SK-N-SH (cell line): Measurements from ENCODE around the gene DZIP1L. TPM values are rescaled to one million over a fixed set of nuclear protein-coding genes. Genes with fewer than 3 reads are reported as not detected.

Experiments used
- CTCF ChIA-PET: fragments of 300-600, 350-600 bp; formaldehyde crosslinking; extraction: SDS; loops from one replicate; lab custom pipeline; 2021; lab: Yijun Ruan, JAX
- POLR2A ChIA-PET: fragments of 350-600 bp; sonication (Branson Sonifier 250); formaldehyde crosslinking; extraction: SDS; loops from one replicate; lab custom pipeline; 2020; ENCODE audit warnings: antibody characterized with exemption, inconsistent platforms; lab: Yijun Ruan, JAX
- DNase-seq: peaks from one replicate; pipeline ENCODE4 v3.0.0; 2012
- H2AFZ ChIP-seq: fragments of 200-600 bp; sonication (generic); 2 replicates; pipeline ENCODE4 v1.8.1; 2016; ENCODE audit warnings: antibody characterized with exemption, mild to moderate bottlenecking, low read depth
- H3F3A ChIP-seq: fragments of 200-600 bp; sonication (generic); replicated peaks from 2 replicates; pipeline ENCODE3; 2016; ENCODE audit warnings: antibody characterized with exemption, mild to moderate bottlenecking; ENCODE audit not compliant: insufficient read depth
- H3K27ac ChIP-seq, 2 experiments: fragments of 200-500 bp in 1 of 2; fragments of 200-600 bp in 1 of 2; sonication (Bioruptor generic) in 1 of 2; sonication (generic), shearing (Covaris generic) in 1 of 2; 2 replicates each; pipeline versions ENCODE4 v1.5.1 to v1.6.1; 2014 to 2016; ENCODE audit warnings: low read depth in 2 of 2, inconsistent platforms in 1 of 2, low read length in 1 of 2, mild to moderate bottlenecking in 1 of 2, mixed read lengths in 1 of 2
- H3K27me3 ChIP-seq: fragments of 200-600 bp; sonication (generic), shearing (Covaris generic); 2 replicates; pipeline ENCODE4 v1.6.1; 2016; ENCODE audit warnings: mixed run types; ENCODE audit not compliant: insufficient read depth
- H3K36me3 ChIP-seq, 2 experiments: fragments of 200-500 bp in 1 of 2; fragments of 200-600 bp in 1 of 2; sonication (Bioruptor generic) in 1 of 2; sonication (generic) in 1 of 2; replicated peaks in 1 of 2; 2 replicates each; pipeline versions ENCODE3 to v1.5.1; 2014 to 2016; ENCODE audit warnings: low read length in 1 of 2, mild to moderate bottlenecking in 1 of 2; ENCODE audit not compliant: insufficient read depth in 2 of 2, control insufficient read depth in 1 of 2
- H3K4me1 ChIP-seq, 2 experiments: fragments of 200-500 bp in 1 of 2; fragments of 200-600 bp in 1 of 2; sonication (Bioruptor generic) in 1 of 2; sonication (generic), shearing (Covaris generic) in 1 of 2; 2 replicates each; pipeline versions ENCODE4 v1.5.1 to v1.6.1; 2014 to 2016; ENCODE audit warnings: low read depth in 1 of 2, low read length in 1 of 2, mixed run types in 1 of 2; ENCODE audit not compliant: insufficient read depth in 2 of 2, control insufficient read depth in 1 of 2
- H3K4me2 ChIP-seq: fragments of 200-600 bp; sonication (generic), shearing (Covaris generic); 2 replicates; pipeline ENCODE4 v1.6.1; 2017; ENCODE audit warnings: mixed run types
- H3K4me3 ChIP-seq, 2 experiments: fragments of 200-500 bp in 1 of 2; fragments of 200-600 bp in 1 of 2; sonication (Bioruptor generic) in 1 of 2; sonication (generic), shearing (Covaris generic) in 1 of 2; 2 replicates each; pipeline versions ENCODE4 v1.5.1 to v1.8.1; 2014 to 2016; ENCODE audit warnings: low read depth in 2 of 2, inconsistent platforms in 1 of 2, low read length in 1 of 2, mild to moderate bottlenecking in 1 of 2, mixed read lengths in 1 of 2, moderate library complexity in 1 of 2
- H3K79me2 ChIP-seq: fragments of 200-600 bp; sonication (generic); 2 replicates; pipeline ENCODE4 v1.8.1; 2017; ENCODE audit warnings: mild to moderate bottlenecking; ENCODE audit not compliant: insufficient read depth
- H3K9ac ChIP-seq: fragments of 200-600 bp; sonication (generic); 2 replicates; pipeline ENCODE4 v1.6.1; 2017; ENCODE audit warnings: mixed run types
- H3K9me2 ChIP-seq: fragments of 200-600 bp; sonication (generic); 2 replicates; pipeline ENCODE4 v1.6.1; 2017; ENCODE audit warnings: mixed run types
- H3K9me3 ChIP-seq: fragments of 200-600 bp; sonication (generic); 2 replicates; pipeline ENCODE4 v1.6.1; 2017; ENCODE audit warnings: mixed run types, mild to moderate bottlenecking, moderate library complexity
- H4K20me1 ChIP-seq: fragments of 200-600 bp; sonication (generic); 2 replicates; pipeline ENCODE4 v1.6.1; 2017; ENCODE audit warnings: mild to moderate bottlenecking, mixed run types; ENCODE audit not compliant: insufficient read depth
- FOSL2 ChIP-seq: IDR thresholded peaks from 2 replicates; pipeline ENCODE4 v1.4.0; 2012; ENCODE audit warnings: low read depth, mild to moderate bottlenecking, moderate library complexity, borderline replicate concordance
- FOXJ3 ChIP-seq: sonication (generic); formaldehyde crosslinking; IDR thresholded peaks from 2 replicates; pipeline ENCODE4 v1.5.1; 2020; ENCODE audit warnings: mild to moderate bottlenecking, missing genetic modification reagents
- GABPA ChIP-seq: IDR thresholded peaks from 2 replicates; pipeline ENCODE4 v1.4.0; 2012; ENCODE audit warnings: low read depth, mild to moderate bottlenecking
- IRF3 ChIP-seq: fragments of 150-350 bp; IDR thresholded peaks from 2 replicates; pipeline ENCODE4 v1.6.1; 2016; ENCODE audit warnings: mild to moderate bottlenecking, low read depth, low read length
- JUND ChIP-seq: IDR thresholded peaks from 2 replicates; pipeline ENCODE4 v1.4.0; 2012
- MAX ChIP-seq: IDR thresholded peaks from 2 replicates; pipeline ENCODE4 v1.4.0; 2012; ENCODE audit warnings: low read depth
- POLR2AphosphoS5 ChIP-seq: IDR thresholded peaks from 2 replicates; pipeline ENCODE4 v1.6.1; 2012; ENCODE audit warnings: low read depth, low read length
- RCOR1 ChIP-seq: fragments of 150-350 bp; IDR thresholded peaks from 2 replicates; pipeline ENCODE4 v1.6.1; 2017; ENCODE audit warnings: antibody characterized with exemption, low read length
- RXRA ChIP-seq: IDR thresholded peaks from 2 replicates; pipeline ENCODE4 v1.4.0; 2012; ENCODE audit warnings: low read depth, mild to moderate bottlenecking, borderline replicate concordance
- SMC3 ChIP-seq: IDR thresholded peaks from 2 replicates; pipeline ENCODE4 v1.6.1; 2012; ENCODE audit warnings: low read depth, low read length, improper control_type of control experiment
- USF2 ChIP-seq: fragments of 150-350 bp; IDR thresholded peaks from 2 replicates; pipeline ENCODE4 v1.6.1; 2017; ENCODE audit warnings: antibody characterized with exemption, low read length, low read depth, borderline replicate concordance
- WGBS: methylation state at CpG from one replicate; pipeline ENCODE4 v1.1.6; 2017; ENCODE audit warnings: low lambda C conversion rate; 5-methylcytosine and 5-hydroxymethylcytosine counted together
- polyA plus RNA-seq, 3 experiments: library from polyadenylated mRNA; depleted of rRNA; stranded (reverse); fragments of >200 nt; gene quantifications; 2 replicates each; pipeline ENCODE4 v1.2.3, GENCODE V29; 2012
- TF ChIP-seq, protein P1 (sequence below): fragments of 200-600 bp; sonication (generic); IDR thresholded peaks from 2 replicates; pipeline ENCODE4 v1.6.1; 2017; ENCODE audit warnings: antibody characterized with exemption, mild to moderate bottlenecking, moderate library complexity
- TF ChIP-seq, protein P2 (sequence below): IDR thresholded peaks from 2 replicates; pipeline ENCODE4 v1.6.1; 2012; ENCODE audit warnings: mild to moderate bottlenecking, low read depth, low read length, moderate library complexity
- TF ChIP-seq, protein P3 (sequence below): IDR thresholded peaks from 2 replicates; pipeline ENCODE4; 2012

The DZIP1L gene
- polyA plus RNA-seq, 1 of the 3 experiments (the other 2 are of a cell fraction) = 6.4 TPM

GRCh38 chr3:138113326-138113725 lies 2.1 kb downstream of the DZIP1L start:
- Histone ChIP-seq H3K36me3 (peaks cover 10 to 22% of the 10 kb centered on the region in 2 experiments), H3K27ac (peak overlapping the region in 1 of 2 experiments; percentile 89; a peak in 2 of 4 replicates)
- CTCF ChIA-PET = interaction anchor here (0.9 to 1.5 kb wide), 3 partner anchors 9 to 46 kb away, joined by 3 to 5 read pairs (median 3); no protein-coding TSS in a partner anchor
- TF ChIP-seq, protein P1, sequence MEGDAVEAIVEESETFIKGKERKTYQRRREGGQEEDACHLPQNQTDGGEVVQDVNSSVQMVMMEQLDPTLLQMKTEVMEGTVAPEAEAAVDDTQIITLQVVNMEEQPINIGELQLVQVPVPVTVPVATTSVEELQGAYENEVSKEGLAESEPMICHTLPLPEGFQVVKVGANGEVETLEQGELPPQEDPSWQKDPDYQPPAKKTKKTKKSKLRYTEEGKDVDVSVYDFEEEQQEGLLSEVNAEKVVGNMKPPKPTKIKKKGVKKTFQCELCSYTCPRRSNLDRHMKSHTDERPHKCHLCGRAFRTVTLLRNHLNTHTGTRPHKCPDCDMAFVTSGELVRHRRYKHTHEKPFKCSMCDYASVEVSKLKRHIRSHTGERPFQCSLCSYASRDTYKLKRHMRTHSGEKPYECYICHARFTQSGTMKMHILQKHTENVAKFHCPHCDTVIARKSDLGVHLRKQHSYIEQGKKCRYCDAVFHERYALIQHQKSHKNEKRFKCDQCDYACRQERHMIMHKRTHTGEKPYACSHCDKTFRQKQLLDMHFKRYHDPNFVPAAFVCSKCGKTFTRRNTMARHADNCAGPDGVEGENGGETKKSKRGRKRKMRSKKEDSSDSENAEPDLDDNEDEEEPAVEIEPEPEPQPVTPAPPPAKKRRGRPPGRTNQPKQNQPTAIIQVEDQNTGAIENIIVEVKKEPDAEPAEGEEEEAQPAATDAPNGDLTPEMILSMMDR = no peak
- no peak for TF ChIP-seq IRF3
- no peak for TF ChIP-seq POLR2AphosphoS5
- no peak for TF ChIP-seq USF2
- TF ChIP-seq, all 33 proteins: peak for 0
- H3K4me2 ChIP-seq = peak overlapping the region; percentile 84
- H3K9me3 ChIP-seq = no peaks in the 10 kb centered on the region
- peaks cover 66% of the 10 kb centered on the region for H3K79me2 ChIP-seq
- DNase-seq = no peak
- H3K9me2 ChIP-seq = no peaks in the 10 kb centered on the region
- no peaks in the 10 kb centered on the region for H4K20me1 ChIP-seq
- no peak overlapping the region for H2AFZ ChIP-seq
- POLR2A ChIA-PET = no interaction called here
- peaks cover 10% of the 10 kb centered on the region for H3F3A ChIP-seq
- peaks cover 13% of the 10 kb centered on the region in 2 experiments; a peak in 3 of 4 replicates for H3K4me1 ChIP-seq
- H3K9ac ChIP-seq = no peak overlapping the region
- 57% methylated on average over 1 of the region's 1 CpG for WGBS
- H3K27me3 ChIP-seq = no peaks in the 10 kb centered on the region
- H3K4me3 ChIP-seq = no peak overlapping the region; a peak in 1 of 4 replicates

- peaks cover 75% of the 10 kb centered on the region for H3K79me2 ChIP-seq
- H3K4me2 ChIP-seq = no peak overlapping the region
- H3K27ac ChIP-seq = no peak overlapping the region
- H3K36me3 ChIP-seq = peaks cover 10 to 22% of the 10 kb centered on the region in 2 experiments
- no peak overlapping the region for H3K4me3 ChIP-seq
- H4K20me1 ChIP-seq = no peaks in the 10 kb centered on the region
- H3K9me2 ChIP-seq = no peaks in the 10 kb centered on the region
- WGBS = 87% methylated on average over 8 of the region's 8 CpGs
- H3K9ac ChIP-seq = no peak overlapping the region
- H3K9me3 ChIP-seq = no peaks in the 10 kb centered on the region
- ChIA-PET CTCF (interaction anchor here (1.3 kb wide), 1 partner anchor 11 kb away, joined by 3 read pairs; no protein-coding TSS in a partner anchor), POLR2A (no interaction called here)
- H3F3A ChIP-seq = peaks cover 10% of the 10 kb centered on the region
- H3K4me1 ChIP-seq = peaks cover 13% of the 10 kb centered on the region in 2 experiments; a peak in 3 of 4 replicates
- H2AFZ ChIP-seq = no peak overlapping the region
- no peaks in the 10 kb centered on the region for H3K27me3 ChIP-seq
- DNase-seq = no peak
- TF ChIP-seq JUND = no peak
- TF ChIP-seq RXRA = no peak
- TF ChIP-seq, protein P2, sequence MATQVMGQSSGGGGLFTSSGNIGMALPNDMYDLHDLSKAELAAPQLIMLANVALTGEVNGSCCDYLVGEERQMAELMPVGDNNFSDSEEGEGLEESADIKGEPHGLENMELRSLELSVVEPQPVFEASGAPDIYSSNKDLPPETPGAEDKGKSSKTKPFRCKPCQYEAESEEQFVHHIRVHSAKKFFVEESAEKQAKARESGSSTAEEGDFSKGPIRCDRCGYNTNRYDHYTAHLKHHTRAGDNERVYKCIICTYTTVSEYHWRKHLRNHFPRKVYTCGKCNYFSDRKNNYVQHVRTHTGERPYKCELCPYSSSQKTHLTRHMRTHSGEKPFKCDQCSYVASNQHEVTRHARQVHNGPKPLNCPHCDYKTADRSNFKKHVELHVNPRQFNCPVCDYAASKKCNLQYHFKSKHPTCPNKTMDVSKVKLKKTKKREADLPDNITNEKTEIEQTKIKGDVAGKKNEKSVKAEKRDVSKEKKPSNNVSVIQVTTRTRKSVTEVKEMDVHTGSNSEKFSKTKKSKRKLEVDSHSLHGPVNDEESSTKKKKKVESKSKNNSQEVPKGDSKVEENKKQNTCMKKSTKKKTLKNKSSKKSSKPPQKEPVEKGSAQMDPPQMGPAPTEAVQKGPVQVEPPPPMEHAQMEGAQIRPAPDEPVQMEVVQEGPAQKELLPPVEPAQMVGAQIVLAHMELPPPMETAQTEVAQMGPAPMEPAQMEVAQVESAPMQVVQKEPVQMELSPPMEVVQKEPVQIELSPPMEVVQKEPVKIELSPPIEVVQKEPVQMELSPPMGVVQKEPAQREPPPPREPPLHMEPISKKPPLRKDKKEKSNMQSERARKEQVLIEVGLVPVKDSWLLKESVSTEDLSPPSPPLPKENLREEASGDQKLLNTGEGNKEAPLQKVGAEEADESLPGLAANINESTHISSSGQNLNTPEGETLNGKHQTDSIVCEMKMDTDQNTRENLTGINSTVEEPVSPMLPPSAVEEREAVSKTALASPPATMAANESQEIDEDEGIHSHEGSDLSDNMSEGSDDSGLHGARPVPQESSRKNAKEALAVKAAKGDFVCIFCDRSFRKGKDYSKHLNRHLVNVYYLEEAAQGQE = no peak
- no peak for TF ChIP-seq FOSL2
- TF ChIP-seq, protein P3, sequence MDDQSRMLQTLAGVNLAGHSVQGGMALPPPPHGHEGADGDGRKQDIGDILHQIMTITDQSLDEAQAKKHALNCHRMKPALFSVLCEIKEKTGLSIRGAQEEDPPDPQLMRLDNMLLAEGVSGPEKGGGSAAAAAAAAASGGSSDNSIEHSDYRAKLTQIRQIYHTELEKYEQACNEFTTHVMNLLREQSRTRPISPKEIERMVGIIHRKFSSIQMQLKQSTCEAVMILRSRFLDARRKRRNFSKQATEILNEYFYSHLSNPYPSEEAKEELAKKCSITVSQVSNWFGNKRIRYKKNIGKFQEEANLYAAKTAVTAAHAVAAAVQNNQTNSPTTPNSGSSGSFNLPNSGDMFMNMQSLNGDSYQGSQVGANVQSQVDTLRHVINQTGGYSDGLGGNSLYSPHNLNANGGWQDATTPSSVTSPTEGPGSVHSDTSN = no peak
- no peak for TF ChIP-seq SMC3
- no peak for TF ChIP-seq MAX
- TF ChIP-seq FOXJ3 = no peak
- no peak for TF ChIP-seq GABPA
- TF ChIP-seq, protein P1 = no peak
- no peak for TF ChIP-seq RCOR1
Observed at GRCh38 chr3:138112362-138112761, 3.0 kb downstream of the DZIP1L start.
